Inflammatory macrophage (primary cell): ENCODE results near the gene TICAM1.
"Not testable (repeated sequence)": the region's sequence is repeated elsewhere in the genome, so short reads cannot be mapped to it uniquely, and the experiment has no call there.

Experiments used
- DNase-seq, 2 donors: peaks; one replicate each; pipeline ENCODE4 v3.0.0-alpha.2; 2020 to 2022

Gene TICAM1

GRCh38 chr19:4803736-4804695 is 27.5 kb downstream of the TICAM1 start:
- DNase-seq: peak; percentile 45 to 56

- DNase-seq: no peak
Observed at GRCh38 chr19:4802711-4803110, 28.8 kb downstream of the TICAM1 start.

- no peak for DNase-seq
Observed at GRCh38 chr19:4801085-4801619, 30.4 kb downstream of the TICAM1 start.

GRCh38 chr19:4800591-4801081 is 30.9 kb downstream of the TICAM1 start:
- DNase-seq: no peak

- DNase-seq: peak in 1 of 2 donors; percentile 68
Observed at GRCh38 chr19:4795400-4795799, 36.1 kb downstream of the TICAM1 start.

- DNase-seq: no peak
Observed at GRCh38 chr19:4794971-4795370, 36.5 kb downstream of the TICAM1 start.

GRCh38 chr19:4793278-4793677 is 38.2 kb downstream of the TICAM1 start:
- not testable (repeated sequence) for DNase-seq

- not testable (repeated sequence) for DNase-seq
Observed at GRCh38 chr19:4792866-4793195, 38.7 kb downstream of the TICAM1 start.

GRCh38 chr19:4792019-4792865 is 39.3 kb downstream of the TICAM1 start:
- not testable (repeated sequence) for DNase-seq

GRCh38 chr19:4791183-4792018 is 40.1 kb downstream of the TICAM1 start, which contains the start of gene FEM1A:
FEM1A (plus strand) TSS chr19:4791734; CDS start chr19:4791855, 121 bp downstream.
- peak; percentile 100 for DNase-seq

- DNase-seq: not testable (repeated sequence)
Observed at GRCh38 chr19:4786412-4787016, 45.0 kb downstream of the TICAM1 start.

- DNase-seq: no peak
Observed at GRCh38 chr19:4781801-4782200, 49.7 kb downstream of the TICAM1 start.

- DNase-seq: no peak
Observed at GRCh38 chr19:4780860-4781259, 50.7 kb downstream of the TICAM1 start.

- DNase-seq: not testable (repeated sequence)
Observed at GRCh38 chr19:4778124-4778523, 53.4 kb downstream of the TICAM1 start.

- no peak for DNase-seq
Observed at GRCh38 chr19:4776436-4777211, 54.9 kb downstream of the TICAM1 start.

- no peak for DNase-seq
Observed at GRCh38 chr19:4775627-4776152, 55.8 kb downstream of the TICAM1 start.

GRCh38 chr19:4774136-4774535 is 57.4 kb downstream of the TICAM1 start:
- DNase-seq: no peak

GRCh38 chr19:4773047-4773640 is 58.4 kb downstream of the TICAM1 start:
- DNase-seq: no peak

- DNase-seq: no peak
Observed at GRCh38 chr19:4772566-4772965, 58.9 kb downstream of the TICAM1 start.
